ENCODE data around the gene GLP1R.

The GLP1R gene

DNA sequence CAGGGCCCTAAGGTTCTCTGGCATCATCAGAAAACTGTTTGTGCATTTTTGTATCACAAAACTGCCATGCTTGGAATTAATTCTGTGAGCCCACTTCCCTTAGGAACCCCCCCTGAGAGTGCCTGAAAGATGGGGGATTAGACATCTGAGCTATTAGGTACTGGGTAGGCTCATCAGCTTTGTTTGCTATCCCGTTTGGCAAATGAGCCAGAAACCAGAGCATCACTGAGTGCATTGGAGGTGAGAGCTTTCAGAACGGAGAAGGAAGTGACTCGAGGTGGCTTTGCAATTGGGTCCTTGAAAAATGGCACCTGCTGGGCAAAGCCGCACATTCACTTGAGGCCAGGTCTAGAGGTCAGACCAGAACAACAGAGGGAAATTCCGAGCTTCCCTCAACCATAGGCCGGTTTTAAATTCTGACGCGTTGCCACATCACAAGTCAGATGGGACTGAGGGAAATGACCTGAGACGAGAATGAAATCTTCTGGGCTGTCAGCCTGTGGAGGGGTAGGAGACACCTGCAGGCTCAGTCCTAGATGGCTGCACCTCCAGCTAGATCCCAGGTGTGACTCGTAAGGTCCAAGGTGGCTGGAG lies 8.4 kb upstream of the GLP1R start:
- no peak for DNase-seq (ENCODE audit: low read depth)
- TF ChIP-seq, protein P1, sequence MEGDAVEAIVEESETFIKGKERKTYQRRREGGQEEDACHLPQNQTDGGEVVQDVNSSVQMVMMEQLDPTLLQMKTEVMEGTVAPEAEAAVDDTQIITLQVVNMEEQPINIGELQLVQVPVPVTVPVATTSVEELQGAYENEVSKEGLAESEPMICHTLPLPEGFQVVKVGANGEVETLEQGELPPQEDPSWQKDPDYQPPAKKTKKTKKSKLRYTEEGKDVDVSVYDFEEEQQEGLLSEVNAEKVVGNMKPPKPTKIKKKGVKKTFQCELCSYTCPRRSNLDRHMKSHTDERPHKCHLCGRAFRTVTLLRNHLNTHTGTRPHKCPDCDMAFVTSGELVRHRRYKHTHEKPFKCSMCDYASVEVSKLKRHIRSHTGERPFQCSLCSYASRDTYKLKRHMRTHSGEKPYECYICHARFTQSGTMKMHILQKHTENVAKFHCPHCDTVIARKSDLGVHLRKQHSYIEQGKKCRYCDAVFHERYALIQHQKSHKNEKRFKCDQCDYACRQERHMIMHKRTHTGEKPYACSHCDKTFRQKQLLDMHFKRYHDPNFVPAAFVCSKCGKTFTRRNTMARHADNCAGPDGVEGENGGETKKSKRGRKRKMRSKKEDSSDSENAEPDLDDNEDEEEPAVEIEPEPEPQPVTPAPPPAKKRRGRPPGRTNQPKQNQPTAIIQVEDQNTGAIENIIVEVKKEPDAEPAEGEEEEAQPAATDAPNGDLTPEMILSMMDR (conservative IDR thresholded peaks at IDR 0.05; ENCODE audit: control insufficient read depth, insufficient read depth, low read depth, low read length) = no peak
- H3K4me3 ChIP-seq (ENCODE audit: control insufficient read depth, low read depth, low read length) = no peak overlapping the region

GRCh38 chr6:39041072-39041471 lies 7.5 kb upstream of the GLP1R start:
- TF ChIP-seq, protein P1 (conservative IDR thresholded peaks at IDR 0.05; ENCODE audit: control insufficient read depth, insufficient read depth, low read depth, low read length) = no peak
- DNase-seq (ENCODE audit: low read depth) = no peak
- no peak overlapping the region for H3K4me3 ChIP-seq (ENCODE audit: control insufficient read depth, low read depth, low read length)

DNA sequence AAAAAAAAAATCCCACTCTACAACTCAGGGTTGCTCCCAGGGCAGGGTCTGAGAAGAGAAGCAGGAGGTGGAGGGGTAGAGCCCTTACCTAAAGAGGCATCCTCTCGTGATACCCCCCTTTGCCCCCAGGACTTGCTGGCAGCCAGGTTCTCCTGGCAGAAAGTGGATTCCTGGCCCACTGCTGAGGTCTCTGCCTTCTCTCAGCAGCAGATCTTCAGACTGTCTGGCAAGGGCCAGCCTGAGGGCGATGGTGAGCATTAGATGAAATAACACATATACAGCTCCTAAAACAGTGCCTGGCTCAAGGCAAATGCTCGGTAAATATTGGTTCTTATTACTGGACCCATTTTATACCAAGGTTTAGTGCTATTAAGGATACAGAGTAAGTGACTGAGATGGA lies 4.8 kb upstream of the GLP1R start:
- no peak for DNase-seq (ENCODE audit: low read depth)
- H3K4me3 ChIP-seq (ENCODE audit: control insufficient read depth, low read depth, low read length) = no peak overlapping the region
- TF ChIP-seq, protein P1 (conservative IDR thresholded peaks at IDR 0.05; ENCODE audit: control insufficient read depth, insufficient read depth, low read depth, low read length) = no peak

- TF ChIP-seq, protein P1 (conservative IDR thresholded peaks at IDR 0.05; ENCODE audit: control insufficient read depth, insufficient read depth, low read depth, low read length) = no peak
- no peak overlapping the region for H3K4me3 ChIP-seq (ENCODE audit: control insufficient read depth, low read depth, low read length)
- no peak for DNase-seq (ENCODE audit: low read depth)
Measured at GRCh38 chr6:39044181-39044580, 4.4 kb upstream of the GLP1R start.

- TF ChIP-seq, protein P1 (conservative IDR thresholded peaks at IDR 0.05; ENCODE audit: control insufficient read depth, insufficient read depth, low read depth, low read length) = no peak
- no peak overlapping the region for H3K4me3 ChIP-seq (ENCODE audit: control insufficient read depth, low read depth, low read length)
- DNase-seq (ENCODE audit: low read depth) = no peak
Measured at GRCh38 chr6:39047434-39048327, 900 bp upstream of the GLP1R start.

DNA sequence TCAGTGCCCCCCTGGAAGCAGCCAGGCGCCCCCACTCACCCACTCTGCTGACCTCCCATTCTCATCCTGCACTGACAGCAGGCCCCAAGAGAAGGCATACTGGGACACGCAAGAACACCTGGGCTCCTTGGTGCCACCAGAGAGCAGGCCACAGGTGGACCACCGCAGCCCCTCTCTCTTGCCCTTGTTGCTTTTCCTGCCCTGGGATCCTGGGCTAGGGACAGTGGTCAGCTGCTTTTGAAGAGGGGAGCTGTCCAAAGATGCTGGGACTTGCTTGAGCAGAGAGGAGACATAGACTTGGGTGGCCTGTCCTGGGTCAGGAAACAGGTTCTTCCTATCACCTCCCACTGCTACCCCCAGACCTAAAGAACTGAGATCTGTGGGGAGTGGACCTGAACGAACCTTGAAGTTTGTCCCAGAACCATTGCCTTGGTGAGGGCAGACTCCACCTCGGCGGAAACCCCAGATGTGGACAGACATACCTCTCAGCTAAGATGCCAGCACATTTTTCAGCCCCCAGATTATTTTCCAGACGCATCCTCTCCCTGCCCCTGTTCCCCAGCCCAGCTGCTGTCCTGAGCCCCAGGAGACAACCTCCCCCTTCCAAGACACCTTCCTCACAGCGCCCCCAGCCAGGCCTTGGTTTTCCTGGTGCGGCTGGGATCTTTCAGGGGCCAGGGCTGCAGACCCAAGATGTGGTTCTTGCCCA lies 1.1 kb downstream of the GLP1R start:
- H3K4me3 ChIP-seq (ENCODE audit: control insufficient read depth, low read depth, low read length) = no peak overlapping the region
- DNase-seq (ENCODE audit: low read depth) = no peak
- TF ChIP-seq, protein P1 (conservative IDR thresholded peaks at IDR 0.05; ENCODE audit: control insufficient read depth, insufficient read depth, low read depth, low read length) = no peak
